ENCODE measurements around the gene NT5DC4. TPM values are rescaled to one million over a fixed set of nuclear protein-coding genes. Genes with fewer than 3 reads are reported as not detected.

The NT5DC4 gene
- total and polyA plus RNA-seq, 3 donors from 2014 or later: 2.8 to 4.2 (median 2.9) TPM

DNA sequence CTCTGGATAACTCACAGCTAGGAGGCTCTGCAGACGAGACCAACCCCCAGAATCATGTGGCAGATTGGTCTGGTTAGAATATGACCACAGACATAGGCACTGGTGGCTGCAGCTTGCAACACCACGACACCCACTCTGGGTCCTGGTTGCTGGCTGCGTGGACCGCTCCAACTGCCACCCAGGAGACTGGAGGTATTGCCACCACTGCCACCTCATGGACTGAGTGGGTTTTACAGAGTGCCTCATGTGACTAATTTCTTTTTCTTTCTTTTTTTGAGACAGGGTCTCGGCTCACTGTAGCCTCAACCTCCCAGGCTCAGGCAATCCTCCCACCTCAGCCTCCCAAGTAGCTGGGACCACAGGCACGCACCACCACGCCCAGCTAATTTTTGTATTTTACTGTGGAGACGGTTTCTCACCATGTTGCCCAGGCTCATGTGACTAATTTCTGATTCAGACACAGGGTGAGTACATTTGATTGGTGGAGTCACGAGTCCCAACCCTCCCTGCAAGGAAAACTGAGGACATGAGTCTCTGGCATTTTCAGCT is 29.9 kb upstream of the NT5DC4 start:
- WGBS, 2 donors: 59 to 65% methylated on average over 8 to 9 of the region's 9 CpGs
- Histone ChIP-seq H3K27ac (no peak overlapping the region), H3K27me3 (no peaks in the 10 kb centered on the region), H3K36me3 (ENCODE audit: low read depth, missing control alignments) (no peaks in the 10 kb centered on the region), H3K9me3 (no peaks in the 10 kb centered on the region), H3K4me1 (no peaks in the 10 kb centered on the region), H3K4me3 (no peak overlapping the region)
- TF ChIP-seq, protein P1, sequence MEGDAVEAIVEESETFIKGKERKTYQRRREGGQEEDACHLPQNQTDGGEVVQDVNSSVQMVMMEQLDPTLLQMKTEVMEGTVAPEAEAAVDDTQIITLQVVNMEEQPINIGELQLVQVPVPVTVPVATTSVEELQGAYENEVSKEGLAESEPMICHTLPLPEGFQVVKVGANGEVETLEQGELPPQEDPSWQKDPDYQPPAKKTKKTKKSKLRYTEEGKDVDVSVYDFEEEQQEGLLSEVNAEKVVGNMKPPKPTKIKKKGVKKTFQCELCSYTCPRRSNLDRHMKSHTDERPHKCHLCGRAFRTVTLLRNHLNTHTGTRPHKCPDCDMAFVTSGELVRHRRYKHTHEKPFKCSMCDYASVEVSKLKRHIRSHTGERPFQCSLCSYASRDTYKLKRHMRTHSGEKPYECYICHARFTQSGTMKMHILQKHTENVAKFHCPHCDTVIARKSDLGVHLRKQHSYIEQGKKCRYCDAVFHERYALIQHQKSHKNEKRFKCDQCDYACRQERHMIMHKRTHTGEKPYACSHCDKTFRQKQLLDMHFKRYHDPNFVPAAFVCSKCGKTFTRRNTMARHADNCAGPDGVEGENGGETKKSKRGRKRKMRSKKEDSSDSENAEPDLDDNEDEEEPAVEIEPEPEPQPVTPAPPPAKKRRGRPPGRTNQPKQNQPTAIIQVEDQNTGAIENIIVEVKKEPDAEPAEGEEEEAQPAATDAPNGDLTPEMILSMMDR (IDR thresholded peaks at IDR 0.05): peak; percentile 44 to 62 (median 46)
- no peak for TF ChIP-seq POLR2A (IDR thresholded peaks at IDR 0.05)
- intact Hi-C loops (cut with DNase I; ENCODE audit: low total_unique reads): no loop called here
- peak; percentile 69 for DNase-seq

- H3K4me1 ChIP-seq: no peaks in the 10 kb centered on the region
- no peak overlapping the region for H3K4me3 ChIP-seq
- DNase-seq: no peak
- TF ChIP-seq, protein P1 (IDR thresholded peaks at IDR 0.05): no peak
- no peak for TF ChIP-seq POLR2A (IDR thresholded peaks at IDR 0.05)
- H3K27me3 ChIP-seq: no peaks in the 10 kb centered on the region
- no peaks in the 10 kb centered on the region for H3K36me3 ChIP-seq (ENCODE audit: low read depth, missing control alignments)
- 72 to 78% methylated on average over 4 of the region's 4 CpGs for WGBS, 2 donors
- no peak overlapping the region for H3K27ac ChIP-seq
- no peaks in the 10 kb centered on the region for H3K9me3 ChIP-seq
- intact Hi-C loops (cut with DNase I; ENCODE audit: low total_unique reads): no loop called here
Measured at GRCh38 chr2:112691881-112692281, 28.9 kb upstream of the NT5DC4 start.

DNA sequence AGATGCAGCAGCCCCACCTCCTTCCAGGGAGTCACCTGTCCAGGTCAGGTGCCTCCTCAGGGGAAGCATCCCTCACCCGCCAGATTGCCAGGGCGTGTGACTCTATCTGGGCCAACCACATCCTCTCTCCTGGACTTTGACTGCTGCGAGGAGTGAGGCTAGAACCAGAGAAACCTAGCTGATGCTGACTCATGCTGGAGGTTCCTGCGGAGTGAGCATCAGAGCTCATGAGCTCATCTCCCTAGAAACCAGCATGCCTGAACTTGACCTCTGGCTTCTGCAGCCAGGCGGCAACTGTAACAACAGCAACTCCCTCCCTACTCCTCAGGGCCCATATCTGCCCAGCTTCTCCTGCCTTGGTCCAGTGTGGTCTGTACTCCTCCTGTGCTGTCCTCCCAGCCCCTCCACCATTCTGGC is 28.3 kb upstream of the NT5DC4 start:
- peak; percentile 69 for DNase-seq
- Histone ChIP-seq H3K27ac (no peak overlapping the region), H3K27me3 (no peaks in the 10 kb centered on the region), H3K4me1 (no peaks in the 10 kb centered on the region), H3K4me3 (no peak overlapping the region), H3K9me3 (no peaks in the 10 kb centered on the region), H3K36me3 (ENCODE audit: low read depth, missing control alignments) (no peaks in the 10 kb centered on the region)
- 47 to 60% methylated on average over 5 of the region's 5 CpGs for WGBS, 2 donors
- intact Hi-C loops (cut with DNase I; ENCODE audit: low total_unique reads): no loop called here
- TF ChIP-seq, protein P1 (IDR thresholded peaks at IDR 0.05): no peak
- no peak for TF ChIP-seq POLR2A (IDR thresholded peaks at IDR 0.05)

DNA sequence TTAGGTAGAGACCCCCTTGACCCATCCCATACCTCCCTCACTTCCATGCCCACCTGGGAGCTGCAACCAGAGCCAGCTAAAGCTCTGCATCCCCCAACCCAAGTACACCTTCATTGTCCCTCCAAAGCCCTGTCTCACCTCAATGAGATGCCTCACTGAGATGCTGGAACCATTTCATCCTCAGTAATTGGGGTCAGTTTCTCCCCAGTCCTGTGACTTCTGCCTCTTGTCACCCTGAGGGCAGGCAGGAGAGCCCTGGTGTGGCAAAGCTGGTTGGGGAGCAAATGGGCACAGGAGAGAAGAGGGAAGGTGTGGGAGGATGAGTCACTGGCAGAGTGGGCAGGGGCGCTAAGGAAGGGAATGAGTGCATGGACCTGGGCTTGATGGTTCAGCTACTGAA is 27.9 kb upstream of the NT5DC4 start:
- intact Hi-C loops (cut with DNase I; ENCODE audit: low total_unique reads): no loop called here
- Histone ChIP-seq H3K36me3 (ENCODE audit: low read depth, missing control alignments) (no peaks in the 10 kb centered on the region), H3K27ac (no peak overlapping the region), H3K9me3 (no peaks in the 10 kb centered on the region), H3K4me3 (no peak overlapping the region), H3K27me3 (no peaks in the 10 kb centered on the region), H3K4me1 (no peaks in the 10 kb centered on the region)
- TF ChIP-seq, protein P1 (IDR thresholded peaks at IDR 0.05): no peak
- no peak for TF ChIP-seq POLR2A (IDR thresholded peaks at IDR 0.05)
- 85 to 94% methylated on average over 1 of the region's 1 CpG for whole genome bisulfite sequencing, 2 donors
- DNase-seq: no peak

GRCh38 chr2:112693596-112693995 is 27.2 kb upstream of the NT5DC4 start:
- Histone ChIP-seq H3K9me3 (no peaks in the 10 kb centered on the region), H3K4me1 (no peaks in the 10 kb centered on the region), H3K36me3 (ENCODE audit: low read depth, missing control alignments) (no peaks in the 10 kb centered on the region), H3K27ac (no peak overlapping the region), H3K4me3 (no peak overlapping the region), H3K27me3 (no peaks in the 10 kb centered on the region)
- TF ChIP-seq, protein P1 (IDR thresholded peaks at IDR 0.05): no peak
- no peak for TF ChIP-seq POLR2A (IDR thresholded peaks at IDR 0.05)
- no peak for DNase-seq
- intact Hi-C loops (cut with DNase I; ENCODE audit: low total_unique reads): no loop called here
- WGBS, 2 donors: 85 to 90% methylated on average over 9 of the region's 9 CpGs

Data from testis (tissue), 3 donors.